Breast epithelium (tissue), 3 donors: Measurements from ENCODE around the gene ATP13A1.

Source experiments
- POLR2A ChIP-seq: fragments of 450-650 bp; IDR thresholded peaks from one replicate; pipeline ENCODE4 v1.6.1; 2016; ENCODE audit warnings: antibody characterized with exemption, mild to moderate bottlenecking, moderate library complexity
- POLR2AphosphoS5 ChIP-seq, 3 donors: sonication (generic); formaldehyde crosslinking; IDR thresholded peaks; one replicate each; pipeline ENCODE4 v1.6.1; 2017; ENCODE audit warnings: antibody characterized with exemption in 3 of 3
- TF ChIP-seq, protein P1 (sequence below), 3 donors: fragments of 450-650 bp; IDR thresholded peaks; one replicate each; pipeline ENCODE4 v1.5.1; 2016 to 2017; ENCODE audit warnings: antibody characterized with exemption in 3 of 3, mild to moderate bottlenecking in 3 of 3, moderate library complexity in 3 of 3

DNA sequence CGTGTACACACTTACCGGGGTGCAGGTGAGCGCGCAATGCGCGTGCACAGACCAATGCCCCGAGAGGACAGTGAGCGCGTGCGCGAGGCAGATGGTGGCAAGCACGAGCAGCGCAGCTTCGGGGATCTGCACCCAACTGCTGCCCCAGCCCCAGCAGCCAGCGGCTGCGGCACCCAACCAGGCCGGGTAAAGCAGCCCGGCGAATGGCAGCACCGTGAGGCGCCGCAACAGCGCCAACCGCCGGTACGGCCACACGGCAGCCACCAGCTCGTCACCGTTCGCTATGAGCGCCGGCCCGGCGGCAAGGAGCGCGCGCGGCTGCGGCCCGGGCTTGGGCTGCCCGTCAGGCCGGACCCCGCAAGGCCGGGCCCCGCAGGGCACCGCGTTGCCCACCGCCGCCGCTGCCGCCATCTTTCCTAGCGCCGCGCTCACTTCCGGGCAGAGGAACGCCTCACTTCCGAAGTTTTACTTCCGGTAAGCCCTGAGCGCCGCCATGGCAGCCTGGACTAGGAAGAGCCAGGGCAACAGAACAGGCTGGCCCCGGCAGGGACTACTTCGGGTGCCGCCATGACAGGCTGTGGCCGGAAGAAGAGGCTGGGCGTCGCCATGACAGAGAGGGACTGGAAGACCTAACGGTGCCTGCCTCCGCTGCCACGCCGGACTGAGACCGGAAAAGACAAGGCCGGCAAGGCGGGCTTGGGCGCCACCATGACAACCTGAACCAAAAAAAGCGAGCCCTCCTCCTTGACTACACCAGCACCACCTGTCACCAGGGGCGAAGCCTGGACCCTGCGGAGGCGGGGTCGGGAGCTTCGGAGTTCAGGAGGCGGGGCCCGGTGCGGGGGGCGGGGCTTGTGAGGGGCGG lies at the start of gene ATP13A1:
- TF ChIP-seq, protein P1, sequence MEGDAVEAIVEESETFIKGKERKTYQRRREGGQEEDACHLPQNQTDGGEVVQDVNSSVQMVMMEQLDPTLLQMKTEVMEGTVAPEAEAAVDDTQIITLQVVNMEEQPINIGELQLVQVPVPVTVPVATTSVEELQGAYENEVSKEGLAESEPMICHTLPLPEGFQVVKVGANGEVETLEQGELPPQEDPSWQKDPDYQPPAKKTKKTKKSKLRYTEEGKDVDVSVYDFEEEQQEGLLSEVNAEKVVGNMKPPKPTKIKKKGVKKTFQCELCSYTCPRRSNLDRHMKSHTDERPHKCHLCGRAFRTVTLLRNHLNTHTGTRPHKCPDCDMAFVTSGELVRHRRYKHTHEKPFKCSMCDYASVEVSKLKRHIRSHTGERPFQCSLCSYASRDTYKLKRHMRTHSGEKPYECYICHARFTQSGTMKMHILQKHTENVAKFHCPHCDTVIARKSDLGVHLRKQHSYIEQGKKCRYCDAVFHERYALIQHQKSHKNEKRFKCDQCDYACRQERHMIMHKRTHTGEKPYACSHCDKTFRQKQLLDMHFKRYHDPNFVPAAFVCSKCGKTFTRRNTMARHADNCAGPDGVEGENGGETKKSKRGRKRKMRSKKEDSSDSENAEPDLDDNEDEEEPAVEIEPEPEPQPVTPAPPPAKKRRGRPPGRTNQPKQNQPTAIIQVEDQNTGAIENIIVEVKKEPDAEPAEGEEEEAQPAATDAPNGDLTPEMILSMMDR (IDR thresholded peaks at IDR 0.05), result peak in 1 of 3 donors; percentile 27
- TF ChIP-seq POLR2A, result no peak
- peak; percentile 75 to 85 (median 85) for TF ChIP-seq POLR2AphosphoS5 (IDR thresholded peaks at IDR 0.05)
